Nephron progenitor cell (in vitro differentiated cells): ENCODE data around the gene ADGRG4.
"Not testable (repeated sequence)": the region's sequence is repeated elsewhere in the genome, so short reads cannot be mapped to it uniquely, and the experiment has no call there.

Experiments
- DNase-seq: peaks from one replicate; pipeline ENCODE4 v3.0.0; 2021
- H3K27ac Mint-ChIP-seq: 2 replicates; pipeline ENCODE4 v1.8.0; 2021; ENCODE audit warnings: mild to moderate bottlenecking, moderate library complexity, mixed read lengths
- H3K27me3 Mint-ChIP-seq: 2 replicates; pipeline ENCODE4 v1.8.0; 2021; ENCODE audit warnings: mild to moderate bottlenecking, low read depth, mixed read lengths; ENCODE audit not compliant: poor library complexity
- H3K36me3 Mint-ChIP-seq: 2 replicates; pipeline ENCODE4 v1.8.0; 2021; ENCODE audit warnings: low read depth, mixed read lengths
- H3K4me1 Mint-ChIP-seq: 2 replicates; pipeline ENCODE4 v1.8.0; 2021; ENCODE audit warnings: mixed read lengths
- H3K4me3 Mint-ChIP-seq: 2 replicates; pipeline ENCODE4 v1.8.0; 2021; ENCODE audit warnings: mild to moderate bottlenecking, moderate library complexity, mixed read lengths
- H3K9me3 Mint-ChIP-seq: 2 replicates; pipeline ENCODE4 v1.8.0; 2021; ENCODE audit warnings: mild to moderate bottlenecking, moderate library complexity, mixed read lengths
- TF ChIP-seq, protein P1 (sequence below): fragments of 200-600 bp; sonication (generic); IDR thresholded peaks from 2 replicates; pipeline ENCODE4 v1.5.0; 2021; ENCODE audit warnings: antibody characterized with exemption

Gene ADGRG4, protein sequence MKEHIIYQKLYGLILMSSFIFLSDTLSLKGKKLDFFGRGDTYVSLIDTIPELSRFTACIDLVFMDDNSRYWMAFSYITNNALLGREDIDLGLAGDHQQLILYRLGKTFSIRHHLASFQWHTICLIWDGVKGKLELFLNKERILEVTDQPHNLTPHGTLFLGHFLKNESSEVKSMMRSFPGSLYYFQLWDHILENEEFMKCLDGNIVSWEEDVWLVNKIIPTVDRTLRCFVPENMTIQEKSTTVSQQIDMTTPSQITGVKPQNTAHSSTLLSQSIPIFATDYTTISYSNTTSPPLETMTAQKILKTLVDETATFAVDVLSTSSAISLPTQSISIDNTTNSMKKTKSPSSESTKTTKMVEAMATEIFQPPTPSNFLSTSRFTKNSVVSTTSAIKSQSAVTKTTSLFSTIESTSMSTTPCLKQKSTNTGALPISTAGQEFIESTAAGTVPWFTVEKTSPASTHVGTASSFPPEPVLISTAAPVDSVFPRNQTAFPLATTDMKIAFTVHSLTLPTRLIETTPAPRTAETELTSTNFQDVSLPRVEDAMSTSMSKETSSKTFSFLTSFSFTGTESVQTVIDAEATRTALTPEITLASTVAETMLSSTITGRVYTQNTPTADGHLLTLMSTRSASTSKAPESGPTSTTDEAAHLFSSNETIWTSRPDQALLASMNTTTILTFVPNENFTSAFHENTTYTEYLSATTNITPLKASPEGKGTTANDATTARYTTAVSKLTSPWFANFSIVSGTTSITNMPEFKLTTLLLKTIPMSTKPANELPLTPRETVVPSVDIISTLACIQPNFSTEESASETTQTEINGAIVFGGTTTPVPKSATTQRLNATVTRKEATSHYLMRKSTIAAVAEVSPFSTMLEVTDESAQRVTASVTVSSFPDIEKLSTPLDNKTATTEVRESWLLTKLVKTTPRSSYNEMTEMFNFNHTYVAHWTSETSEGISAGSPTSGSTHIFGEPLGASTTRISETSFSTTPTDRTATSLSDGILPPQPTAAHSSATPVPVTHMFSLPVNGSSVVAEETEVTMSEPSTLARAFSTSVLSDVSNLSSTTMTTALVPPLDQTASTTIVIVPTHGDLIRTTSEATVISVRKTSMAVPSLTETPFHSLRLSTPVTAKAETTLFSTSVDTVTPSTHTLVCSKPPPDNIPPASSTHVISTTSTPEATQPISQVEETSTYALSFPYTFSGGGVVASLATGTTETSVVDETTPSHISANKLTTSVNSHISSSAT (N-terminal part only)

DNA sequence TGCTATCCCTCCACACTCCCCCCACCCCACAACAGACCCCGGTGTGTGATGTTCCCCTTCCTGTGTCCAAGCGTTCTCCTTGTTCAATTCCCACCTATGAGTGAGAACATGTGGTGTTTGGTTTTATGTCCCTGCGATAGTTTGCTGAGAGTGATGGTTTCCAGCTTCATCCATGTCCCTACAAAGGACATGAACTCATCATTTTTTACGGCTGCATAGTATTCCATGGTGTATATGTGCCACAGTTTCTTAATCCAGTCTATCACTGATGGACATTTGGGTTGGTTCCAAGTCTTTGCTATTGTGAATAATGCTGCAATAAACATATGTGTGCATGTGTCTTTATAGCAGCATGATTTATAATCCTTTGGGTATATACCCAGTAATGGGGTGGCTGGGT is at the start of gene ADGRG4:
Gene ADGRG4 (plus strand): TSS at position 243 of the 400 bp plus-strand sequence. CDS start 7,815 bp downstream, outside the sequence.
- H3K4me1 Mint-ChIP-seq, H3K27ac Mint-ChIP-seq, H3K36me3 Mint-ChIP-seq, DNase-seq, H3K27me3 Mint-ChIP-seq, H3K4me3 Mint-ChIP-seq: not testable (repeated sequence)
- H3K9me3 Mint-ChIP-seq, result peaks cover 54% of the 10 kb centered on the region

DNA sequence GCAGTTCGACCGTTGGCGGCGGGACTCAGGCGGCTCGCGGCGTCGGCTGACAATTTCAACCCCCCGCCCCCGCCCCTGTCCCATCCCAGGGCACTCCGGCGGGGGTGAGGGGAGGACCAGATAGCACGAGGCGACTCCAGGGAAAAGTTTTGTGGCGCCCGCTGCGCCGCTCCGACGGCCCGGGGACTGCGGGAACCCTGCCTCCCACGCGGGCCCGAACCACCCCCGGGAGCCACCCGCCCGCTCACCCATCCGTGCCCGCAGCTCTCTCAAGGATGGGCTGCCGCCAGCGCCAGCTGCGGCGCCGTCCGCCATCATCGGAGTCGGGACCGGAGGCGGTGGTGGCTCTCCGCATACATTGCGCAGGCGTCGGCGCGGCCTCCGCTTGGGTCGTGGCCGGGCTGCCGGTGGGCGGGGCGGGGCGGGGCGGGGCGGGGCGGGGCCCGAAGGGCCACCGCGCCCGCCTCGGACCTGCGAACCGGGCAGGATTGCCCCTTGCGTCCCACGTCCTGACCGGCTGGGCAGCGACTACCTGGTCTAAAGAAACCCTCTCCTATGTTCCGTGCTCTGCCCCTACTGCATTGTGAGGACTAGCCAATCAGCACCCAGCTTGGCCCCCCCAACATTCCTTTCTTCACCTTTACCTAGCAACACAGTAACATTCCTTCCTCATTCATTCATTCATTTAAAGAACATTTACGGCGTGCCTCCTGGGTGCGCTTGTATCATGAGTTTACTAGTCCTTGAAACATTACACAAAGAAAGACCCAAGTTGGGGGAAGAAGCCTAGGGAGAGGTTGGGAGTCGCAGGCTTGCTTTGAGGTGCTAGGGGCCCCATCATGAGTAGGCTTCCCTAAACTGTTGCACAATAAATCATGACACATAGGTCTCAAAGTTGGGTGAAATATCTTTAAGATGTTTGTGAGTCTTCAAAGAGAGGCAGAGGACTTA is 49.4 kb upstream of the ADGRG4 start, which contains the start of gene MAP7D3:
Gene MAP7D3 (minus strand): TSS at position 360 of the 951 bp plus-strand sequence. CDS start 42 bp downstream, at position 318.
- Mint-ChIP-seq H3K4me3 (peak within 1 kb of the TSS; percentile 86), H3K27ac (no peak within 1 kb of the TSS), H3K27me3 (peaks cover 6% of the 10 kb centered on the region), H3K9me3 (peaks cover 20% of the 10 kb centered on the region), H3K4me1 (peaks cover 11% of the 10 kb centered on the region), H3K36me3 (no peaks in the 10 kb centered on the region)
- TF ChIP-seq, protein P1, sequence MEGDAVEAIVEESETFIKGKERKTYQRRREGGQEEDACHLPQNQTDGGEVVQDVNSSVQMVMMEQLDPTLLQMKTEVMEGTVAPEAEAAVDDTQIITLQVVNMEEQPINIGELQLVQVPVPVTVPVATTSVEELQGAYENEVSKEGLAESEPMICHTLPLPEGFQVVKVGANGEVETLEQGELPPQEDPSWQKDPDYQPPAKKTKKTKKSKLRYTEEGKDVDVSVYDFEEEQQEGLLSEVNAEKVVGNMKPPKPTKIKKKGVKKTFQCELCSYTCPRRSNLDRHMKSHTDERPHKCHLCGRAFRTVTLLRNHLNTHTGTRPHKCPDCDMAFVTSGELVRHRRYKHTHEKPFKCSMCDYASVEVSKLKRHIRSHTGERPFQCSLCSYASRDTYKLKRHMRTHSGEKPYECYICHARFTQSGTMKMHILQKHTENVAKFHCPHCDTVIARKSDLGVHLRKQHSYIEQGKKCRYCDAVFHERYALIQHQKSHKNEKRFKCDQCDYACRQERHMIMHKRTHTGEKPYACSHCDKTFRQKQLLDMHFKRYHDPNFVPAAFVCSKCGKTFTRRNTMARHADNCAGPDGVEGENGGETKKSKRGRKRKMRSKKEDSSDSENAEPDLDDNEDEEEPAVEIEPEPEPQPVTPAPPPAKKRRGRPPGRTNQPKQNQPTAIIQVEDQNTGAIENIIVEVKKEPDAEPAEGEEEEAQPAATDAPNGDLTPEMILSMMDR, result no peak
- peak; percentile 70 for DNase-seq

DNA sequence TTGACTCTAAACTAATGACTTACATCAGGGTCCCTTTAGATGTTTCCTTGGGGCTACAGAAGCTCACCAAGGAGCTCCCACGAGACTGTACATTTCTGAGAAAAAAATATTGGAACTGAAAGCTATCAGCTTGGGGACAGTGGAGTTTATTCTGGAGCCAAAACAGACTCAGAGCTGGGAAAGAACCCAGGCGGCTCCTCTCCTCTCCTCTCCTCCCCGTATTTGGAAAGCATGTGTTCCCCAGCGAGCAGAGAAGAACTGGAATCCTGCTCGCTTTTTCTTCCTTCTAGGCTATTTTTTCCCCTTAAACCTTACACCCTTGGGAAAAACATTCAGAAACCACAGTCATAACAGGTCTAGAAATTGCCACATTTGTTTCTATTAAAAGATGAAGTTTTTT is 45.2 kb upstream of the ADGRG4 start:
- Mint-ChIP-seq H3K4me3 (no peak overlapping the region), H3K27me3 (peaks cover 9% of the 10 kb centered on the region), H3K9me3 (peaks cover 35% of the 10 kb centered on the region), H3K4me1 (peaks cover 11% of the 10 kb centered on the region), H3K36me3 (no peaks in the 10 kb centered on the region), H3K27ac (no peak overlapping the region)
- no peak for DNase-seq
- TF ChIP-seq, protein P1, result no peak

DNA sequence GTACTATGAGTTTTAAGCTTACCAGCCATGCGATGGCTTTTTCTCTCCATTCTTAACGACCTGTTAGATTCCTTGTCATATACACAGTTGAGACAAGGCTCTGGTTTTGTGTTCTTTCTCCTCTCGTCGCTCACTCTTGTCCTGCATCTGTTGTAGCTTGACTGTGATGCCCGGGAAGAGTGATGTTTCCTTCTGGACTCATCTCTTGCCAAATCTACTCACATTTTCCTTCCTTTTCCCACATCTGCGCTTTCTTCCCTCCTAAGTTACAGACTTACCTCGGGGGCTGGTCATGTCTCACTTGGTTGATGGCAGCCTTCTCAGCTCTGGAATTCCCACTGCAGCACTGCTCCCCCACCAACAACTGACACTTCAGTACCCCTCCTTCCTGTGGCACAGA is 44.7 kb upstream of the ADGRG4 start:
- TF ChIP-seq, protein P1, result no peak
- no peaks in the 10 kb centered on the region for H3K36me3 Mint-ChIP-seq
- H3K9me3 Mint-ChIP-seq, result peaks cover 40% of the 10 kb centered on the region
- H3K27ac Mint-ChIP-seq, result no peak overlapping the region
- no peak overlapping the region for H3K4me3 Mint-ChIP-seq
- no peak for DNase-seq
- peaks cover 9% of the 10 kb centered on the region for H3K27me3 Mint-ChIP-seq
- peaks cover 11% of the 10 kb centered on the region for H3K4me1 Mint-ChIP-seq

DNA sequence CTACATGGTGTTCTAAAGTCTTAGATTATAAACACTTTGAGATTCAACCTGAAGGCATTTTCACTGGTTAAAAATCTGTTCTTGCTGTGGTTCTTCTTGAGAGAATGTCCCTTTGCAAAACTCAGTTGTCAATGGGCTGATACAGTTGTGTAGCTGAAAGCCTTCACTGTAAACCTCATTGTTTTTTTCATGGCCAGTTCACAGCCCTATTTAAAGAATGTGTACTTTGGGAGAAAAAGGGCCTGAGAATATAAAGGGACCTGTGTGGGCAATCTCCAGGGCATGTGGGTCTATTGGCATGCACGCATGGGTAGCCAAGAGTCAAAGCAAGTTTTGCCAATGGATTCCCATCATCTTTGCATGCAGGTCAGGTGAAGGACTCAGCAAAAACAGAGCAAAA is 41.8 kb upstream of the ADGRG4 start:
- Mint-ChIP-seq H3K4me1 (peaks cover 18% of the 10 kb centered on the region), H3K9me3 (peaks cover 29% of the 10 kb centered on the region), H3K4me3 (no peak overlapping the region), H3K27ac (no peak overlapping the region), H3K27me3 (peaks cover 3% of the 10 kb centered on the region), H3K36me3 (no peaks in the 10 kb centered on the region)
- TF ChIP-seq, protein P1, result no peak
- DNase-seq, result no peak
